HEK293 (cell line): ENCODE data around the gene STOX2.

Source experiments
- ATF2 ChIP-seq: fragments of 450-650 bp; formaldehyde crosslinking; IDR thresholded peaks from 2 replicates; pipeline ENCODE4 v1.5.1; 2016; ENCODE audit warnings: missing biosample characterization, missing genetic modification characterization, low read depth
- REPIN1 ChIP-seq: fragments of 450-650 bp; formaldehyde crosslinking; IDR thresholded peaks from 2 replicates; pipeline ENCODE4 v1.5.1; 2017; ENCODE audit warnings: missing biosample characterization, missing genetic modification characterization, low read depth
- SETDB1 ChIP-seq: IDR thresholded peaks from one replicate; pipeline ENCODE4 v1.6.1; 2017; ENCODE audit warnings: mild to moderate bottlenecking, low read length, moderate library complexity, mixed read lengths; ENCODE audit not compliant: insufficient read length
- YY1 ChIP-seq: fragments of 450-650 bp; formaldehyde crosslinking; IDR thresholded peaks from 2 replicates; pipeline ENCODE4 v1.5.1; 2018; ENCODE audit warnings: missing biosample characterization, missing genetic modification characterization
- ZBTB1 ChIP-seq: fragments of 450-650 bp; formaldehyde crosslinking; IDR thresholded peaks from 2 replicates; pipeline ENCODE4 v1.5.1; 2016; ENCODE audit warnings: missing biosample characterization, missing genetic modification characterization
- ZBTB11 ChIP-seq: fragments of 450-650 bp; formaldehyde crosslinking; conservative IDR thresholded peaks from 2 replicates; pipeline ENCODE4 v1.5.1; 2016; ENCODE audit warnings: low read depth, missing biosample characterization, missing genetic modification characterization
- ZNF132 ChIP-seq: fragments of 450-650 bp; formaldehyde crosslinking; IDR thresholded peaks from 2 replicates; pipeline ENCODE4 v1.5.1; 2017; ENCODE audit warnings: missing biosample characterization, missing genetic modification characterization, borderline replicate concordance
- ZNF19 ChIP-seq: fragments of 450-650 bp; formaldehyde crosslinking; IDR thresholded peaks from 2 replicates; pipeline ENCODE4; 2016; ENCODE audit warnings: missing biosample characterization, missing genetic modification characterization, low read depth
- ZNF274 ChIP-seq, 2 experiments: fragments of 200-500 bp in 1 of 2; fragments of 450-650 bp in 1 of 2; sonication (Bioruptor generic) in 1 of 2; formaldehyde crosslinking in 1 of 2; IDR thresholded peaks; 2 replicates each; pipeline versions ENCODE4 v1.5.1 to v1.6.1; 2014 to 2016; ENCODE audit warnings: borderline replicate concordance in 1 of 2, inconsistent platforms in 1 of 2, low read length in 1 of 2, missing biosample characterization in 1 of 2, missing genetic modification characterization in 1 of 2
- ZNF335 ChIP-seq: fragments of 450-650 bp; formaldehyde crosslinking; conservative IDR thresholded peaks from 2 replicates; pipeline ENCODE4 v1.5.1; 2016; ENCODE audit warnings: missing biosample characterization, missing genetic modification characterization
- ZNF777 ChIP-seq: fragments of 450-650 bp; formaldehyde crosslinking; IDR thresholded peaks from 2 replicates; pipeline ENCODE4 v1.5.1; 2017; ENCODE audit warnings: missing biosample characterization, missing genetic modification characterization, borderline replicate concordance
- TF ChIP-seq, protein P1 (sequence below): fragments of 450-650 bp; formaldehyde crosslinking; IDR thresholded peaks from 2 replicates; pipeline ENCODE4 v1.5.1; 2016; ENCODE audit warnings: missing biosample characterization, missing genetic modification characterization
- TF ChIP-seq, protein P2 (sequence below): fragments of 450-650 bp; formaldehyde crosslinking; IDR thresholded peaks from 2 replicates; pipeline ENCODE4 v1.5.1; 2016; ENCODE audit warnings: missing biosample characterization, missing genetic modification characterization

DNA sequence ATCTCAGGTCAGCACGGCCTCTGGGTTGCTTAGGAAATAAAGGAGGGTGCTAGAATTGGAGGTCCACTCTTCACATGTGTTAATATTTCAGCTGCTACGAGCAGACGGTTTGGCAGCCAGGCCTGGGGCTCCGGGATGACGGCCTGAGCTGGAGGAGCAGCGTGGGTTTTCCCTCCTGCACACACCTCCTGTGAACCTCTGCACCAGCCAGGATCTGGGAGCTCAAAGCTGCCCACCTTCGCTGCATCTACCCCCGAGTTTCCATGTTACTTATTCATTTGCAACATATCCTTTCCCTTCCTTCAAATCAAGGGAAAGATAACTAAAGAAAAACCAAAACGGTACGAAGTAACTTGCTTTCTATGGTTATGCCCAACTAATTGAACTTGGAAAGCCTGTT lies 13.6 kb downstream of the STOX2 start:
- TF ChIP-seq, protein P1, sequence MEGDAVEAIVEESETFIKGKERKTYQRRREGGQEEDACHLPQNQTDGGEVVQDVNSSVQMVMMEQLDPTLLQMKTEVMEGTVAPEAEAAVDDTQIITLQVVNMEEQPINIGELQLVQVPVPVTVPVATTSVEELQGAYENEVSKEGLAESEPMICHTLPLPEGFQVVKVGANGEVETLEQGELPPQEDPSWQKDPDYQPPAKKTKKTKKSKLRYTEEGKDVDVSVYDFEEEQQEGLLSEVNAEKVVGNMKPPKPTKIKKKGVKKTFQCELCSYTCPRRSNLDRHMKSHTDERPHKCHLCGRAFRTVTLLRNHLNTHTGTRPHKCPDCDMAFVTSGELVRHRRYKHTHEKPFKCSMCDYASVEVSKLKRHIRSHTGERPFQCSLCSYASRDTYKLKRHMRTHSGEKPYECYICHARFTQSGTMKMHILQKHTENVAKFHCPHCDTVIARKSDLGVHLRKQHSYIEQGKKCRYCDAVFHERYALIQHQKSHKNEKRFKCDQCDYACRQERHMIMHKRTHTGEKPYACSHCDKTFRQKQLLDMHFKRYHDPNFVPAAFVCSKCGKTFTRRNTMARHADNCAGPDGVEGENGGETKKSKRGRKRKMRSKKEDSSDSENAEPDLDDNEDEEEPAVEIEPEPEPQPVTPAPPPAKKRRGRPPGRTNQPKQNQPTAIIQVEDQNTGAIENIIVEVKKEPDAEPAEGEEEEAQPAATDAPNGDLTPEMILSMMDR (tag by site-specific recombination), result no peak
- no peak for TF ChIP-seq REPIN1 (tag by site-specific recombination)
- TF ChIP-seq SETDB1, result no peak
- TF ChIP-seq ZNF19 (tag by site-specific recombination), result no peak
- no peak for TF ChIP-seq ZBTB1
- TF ChIP-seq ATF2 (tag by site-specific recombination), result no peak
- TF ChIP-seq ZNF777, result no peak
- no peak for TF ChIP-seq YY1 (tag by site-specific recombination)
- TF ChIP-seq ZNF132 (tag by site-specific recombination), result no peak
- TF ChIP-seq ZNF274 (IDR thresholded peaks at IDR 0.05; ENCODE audit: low read length), result no peak
- TF ChIP-seq ZNF274 (tag by site-specific recombination; IDR thresholded peaks at IDR 0.05; ENCODE audit: borderline replicate concordance), result no peak
- no peak for TF ChIP-seq ZBTB11 (tag by site-specific recombination)
- TF ChIP-seq, protein P2, sequence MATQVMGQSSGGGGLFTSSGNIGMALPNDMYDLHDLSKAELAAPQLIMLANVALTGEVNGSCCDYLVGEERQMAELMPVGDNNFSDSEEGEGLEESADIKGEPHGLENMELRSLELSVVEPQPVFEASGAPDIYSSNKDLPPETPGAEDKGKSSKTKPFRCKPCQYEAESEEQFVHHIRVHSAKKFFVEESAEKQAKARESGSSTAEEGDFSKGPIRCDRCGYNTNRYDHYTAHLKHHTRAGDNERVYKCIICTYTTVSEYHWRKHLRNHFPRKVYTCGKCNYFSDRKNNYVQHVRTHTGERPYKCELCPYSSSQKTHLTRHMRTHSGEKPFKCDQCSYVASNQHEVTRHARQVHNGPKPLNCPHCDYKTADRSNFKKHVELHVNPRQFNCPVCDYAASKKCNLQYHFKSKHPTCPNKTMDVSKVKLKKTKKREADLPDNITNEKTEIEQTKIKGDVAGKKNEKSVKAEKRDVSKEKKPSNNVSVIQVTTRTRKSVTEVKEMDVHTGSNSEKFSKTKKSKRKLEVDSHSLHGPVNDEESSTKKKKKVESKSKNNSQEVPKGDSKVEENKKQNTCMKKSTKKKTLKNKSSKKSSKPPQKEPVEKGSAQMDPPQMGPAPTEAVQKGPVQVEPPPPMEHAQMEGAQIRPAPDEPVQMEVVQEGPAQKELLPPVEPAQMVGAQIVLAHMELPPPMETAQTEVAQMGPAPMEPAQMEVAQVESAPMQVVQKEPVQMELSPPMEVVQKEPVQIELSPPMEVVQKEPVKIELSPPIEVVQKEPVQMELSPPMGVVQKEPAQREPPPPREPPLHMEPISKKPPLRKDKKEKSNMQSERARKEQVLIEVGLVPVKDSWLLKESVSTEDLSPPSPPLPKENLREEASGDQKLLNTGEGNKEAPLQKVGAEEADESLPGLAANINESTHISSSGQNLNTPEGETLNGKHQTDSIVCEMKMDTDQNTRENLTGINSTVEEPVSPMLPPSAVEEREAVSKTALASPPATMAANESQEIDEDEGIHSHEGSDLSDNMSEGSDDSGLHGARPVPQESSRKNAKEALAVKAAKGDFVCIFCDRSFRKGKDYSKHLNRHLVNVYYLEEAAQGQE (tag by site-specific recombination), result no peak
- no peak for TF ChIP-seq ZNF335 (tag by site-specific recombination)
